SK-N-SH (cell line): ENCODE data around the gene GABRB3.

Source experiments
- TAF1 ChIP-seq: IDR thresholded peaks from 2 replicates; pipeline ENCODE4 v1.6.1; 2012; ENCODE audit warnings: low read depth, mild to moderate bottlenecking, low read length, moderate library complexity, borderline replicate concordance
- TF ChIP-seq, protein P1 (sequence below): fragments of 200-600 bp; sonication (generic); IDR thresholded peaks from 2 replicates; pipeline ENCODE4 v1.6.1; 2017; ENCODE audit warnings: antibody characterized with exemption, mild to moderate bottlenecking, moderate library complexity

GRCh38 chr15:26628071-26628470, 144.8 kb downstream of the GABRB3 start:
- TF ChIP-seq, protein P1, sequence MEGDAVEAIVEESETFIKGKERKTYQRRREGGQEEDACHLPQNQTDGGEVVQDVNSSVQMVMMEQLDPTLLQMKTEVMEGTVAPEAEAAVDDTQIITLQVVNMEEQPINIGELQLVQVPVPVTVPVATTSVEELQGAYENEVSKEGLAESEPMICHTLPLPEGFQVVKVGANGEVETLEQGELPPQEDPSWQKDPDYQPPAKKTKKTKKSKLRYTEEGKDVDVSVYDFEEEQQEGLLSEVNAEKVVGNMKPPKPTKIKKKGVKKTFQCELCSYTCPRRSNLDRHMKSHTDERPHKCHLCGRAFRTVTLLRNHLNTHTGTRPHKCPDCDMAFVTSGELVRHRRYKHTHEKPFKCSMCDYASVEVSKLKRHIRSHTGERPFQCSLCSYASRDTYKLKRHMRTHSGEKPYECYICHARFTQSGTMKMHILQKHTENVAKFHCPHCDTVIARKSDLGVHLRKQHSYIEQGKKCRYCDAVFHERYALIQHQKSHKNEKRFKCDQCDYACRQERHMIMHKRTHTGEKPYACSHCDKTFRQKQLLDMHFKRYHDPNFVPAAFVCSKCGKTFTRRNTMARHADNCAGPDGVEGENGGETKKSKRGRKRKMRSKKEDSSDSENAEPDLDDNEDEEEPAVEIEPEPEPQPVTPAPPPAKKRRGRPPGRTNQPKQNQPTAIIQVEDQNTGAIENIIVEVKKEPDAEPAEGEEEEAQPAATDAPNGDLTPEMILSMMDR: no peak
- TF ChIP-seq TAF1: no peak
